Liver (tissue), 9 donors: Measurements from ENCODE around the gene HOXC11. TPM values are rescaled to one million over a fixed set of nuclear protein-coding genes. Genes with fewer than 3 reads are reported as not detected.

Source experiments
- DNase-seq: peaks from one replicate; pipeline ENCODE4 v3.0.0-alpha.2; 2017; ENCODE audit warnings: low spot score
- H3K27ac ChIP-seq, 2 donors: one replicate each; pipeline ENCODE4 v1.7.0; 2013; ENCODE audit warnings: inconsistent platforms in 2 of 2, low read length in 2 of 2, control low read depth in 1 of 2, low read depth in 1 of 2, mild to moderate bottlenecking in 1 of 2
- H3K27me3 ChIP-seq, 4 donors: one replicate each; pipeline versions ENCODE4 v1.6.1 to v1.7.0; 2013; ENCODE audit warnings: low read length in 3 of 4, inconsistent platforms in 1 of 4, mild to moderate bottlenecking in 1 of 4, moderate library complexity in 1 of 4; ENCODE audit not compliant: control insufficient read depth in 4 of 4, insufficient read depth in 4 of 4
- H3K36me3 ChIP-seq, 4 donors: one replicate each; pipeline versions ENCODE4 v1.6.1 to v1.7.0; 2013; ENCODE audit warnings: low read length in 3 of 4, mild to moderate bottlenecking in 3 of 4, low read depth in 1 of 4, moderate library complexity in 1 of 4; ENCODE audit not compliant: control insufficient read depth in 4 of 4, insufficient read depth in 3 of 4
- H3K4me1 ChIP-seq, 4 donors: one replicate each; pipeline versions ENCODE4 v1.6.1 to v1.7.0; 2013; ENCODE audit warnings: low read length in 3 of 4, mild to moderate bottlenecking in 3 of 4, moderate library complexity in 1 of 4; ENCODE audit not compliant: control insufficient read depth in 4 of 4, insufficient read depth in 4 of 4
- H3K4me3 ChIP-seq, 3 donors: one replicate each; pipeline versions ENCODE4 v1.6.1 to v1.7.0; 2013; ENCODE audit warnings: low read length in 3 of 3, control low read depth in 1 of 3, low read depth in 1 of 3, mild to moderate bottlenecking in 1 of 3
- H3K9ac ChIP-seq, 2 donors: one replicate each; pipeline ENCODE4 v1.7.0; 2013; ENCODE audit warnings: low read length in 2 of 2, mild to moderate bottlenecking in 2 of 2, moderate library complexity in 2 of 2, control low read depth in 1 of 2, low read depth in 1 of 2
- H3K9me3 ChIP-seq, 4 donors: one replicate each; pipeline versions ENCODE4 v1.6.1 to v1.7.0; 2013; ENCODE audit warnings: low read length in 3 of 4; ENCODE audit not compliant: control insufficient read depth in 4 of 4
- EGR1 ChIP-seq, 2 donors: IDR thresholded peaks; 2 replicates each; pipeline ENCODE4 v1.6.1; 2016 to 2018; ENCODE audit warnings: antibody characterized with exemption in 2 of 2, low read depth in 2 of 2
- FOXA1 ChIP-seq: IDR thresholded peaks from 2 replicates; pipeline ENCODE4 v1.6.1; 2016; ENCODE audit warnings: antibody characterized with exemption
- FOXA2 ChIP-seq: IDR thresholded peaks from 2 replicates; pipeline ENCODE4 v1.6.1; 2016; ENCODE audit warnings: antibody characterized with exemption
- GABPA ChIP-seq, 2 donors: IDR thresholded peaks in 1 of 2; conservative IDR thresholded peaks in 1 of 2; 2 replicates each; pipeline ENCODE4 v1.6.1; 2016; ENCODE audit warnings: antibody characterized with exemption in 2 of 2, mild to moderate bottlenecking in 1 of 2, moderate library complexity in 1 of 2
- HNF4A ChIP-seq, 2 donors: conservative IDR thresholded peaks; 2 replicates each; pipeline ENCODE4 v1.6.1; 2016; ENCODE audit warnings: antibody characterized with exemption in 2 of 2, mild to moderate bottlenecking in 2 of 2
- HNF4G ChIP-seq: IDR thresholded peaks from 2 replicates; pipeline ENCODE4 v1.6.1; 2016; ENCODE audit warnings: antibody characterized with exemption
- JUND ChIP-seq, 2 donors: IDR thresholded peaks; 2 replicates each; pipeline ENCODE4 v1.6.1; 2016; ENCODE audit warnings: antibody characterized with exemption in 2 of 2
- RAD21 ChIP-seq, 2 donors: IDR thresholded peaks; 2 replicates each; pipeline ENCODE4 v1.6.1; 2016; ENCODE audit warnings: antibody characterized with exemption in 2 of 2, mild to moderate bottlenecking in 2 of 2
- RXRA ChIP-seq, 2 donors: IDR thresholded peaks; 2 replicates each; pipeline ENCODE4 v1.6.1; 2017 to 2018; ENCODE audit warnings: antibody characterized with exemption in 2 of 2, mild to moderate bottlenecking in 1 of 2
- SP1 ChIP-seq: IDR thresholded peaks from 2 replicates; pipeline ENCODE4 v1.6.1; 2018; ENCODE audit warnings: antibody characterized with exemption, mild to moderate bottlenecking
- WGBS: extraction: QIAGEN DNeasy Blood & Tissue Kit; methylation state at CpG from one replicate; pipeline ENCODE4 v1.1.7; 2013; 5-methylcytosine and 5-hydroxymethylcytosine counted together
- polyA plus RNA-seq, 2 donors: library from polyadenylated mRNA; stranded (reverse) in 1 of 2; unstranded in 1 of 2; fragments of 200-250 nt in 1 of 2; fragments of >200 nt in 1 of 2; fragmentation: Nextera tagmentation in 1 of 2; extraction: Ambion mirVana in 1 of 2; gene quantifications; one replicate each; pipeline versions ENCODE4 v1.2.1 to v1.2.3, GENCODE V29; 2013 to 2015
- total RNA-seq, 2 donors: library from RNA; depleted of rRNA; stranded (reverse); fragments of >200 nt; gene quantifications; one replicate each; pipeline ENCODE4 v1.2.3, GENCODE V29; 2014
- TF ChIP-seq, protein P1 (sequence below): fragments of 150-350 bp; IDR thresholded peaks from 2 replicates; pipeline ENCODE4 v1.5.1; 2017; ENCODE audit warnings: improper control_type of control experiment, low read depth, low read length; ENCODE audit not compliant: missing input control
- TF ChIP-seq, protein P2 (sequence below): IDR thresholded peaks from 2 replicates; pipeline ENCODE4 v1.6.1; 2016; ENCODE audit warnings: antibody characterized with exemption, mild to moderate bottlenecking
- TF ChIP-seq, protein P3 (sequence below): IDR thresholded peaks from 2 replicates; pipeline ENCODE4 v1.6.1; 2016; ENCODE audit warnings: antibody characterized with exemption
- TF ChIP-seq, protein P4 (sequence below): IDR thresholded peaks from 2 replicates; pipeline ENCODE4 v1.6.1; 2016; ENCODE audit warnings: antibody characterized with exemption
- donor health status: healthy.
- donor health status: healthy.
- donor health status: healthy.
- donor health status: healthy.
- donor health status: healthy.

HOXC11 gene
- total and polyA plus RNA-seq, 4 donors, result not detected

DNA sequence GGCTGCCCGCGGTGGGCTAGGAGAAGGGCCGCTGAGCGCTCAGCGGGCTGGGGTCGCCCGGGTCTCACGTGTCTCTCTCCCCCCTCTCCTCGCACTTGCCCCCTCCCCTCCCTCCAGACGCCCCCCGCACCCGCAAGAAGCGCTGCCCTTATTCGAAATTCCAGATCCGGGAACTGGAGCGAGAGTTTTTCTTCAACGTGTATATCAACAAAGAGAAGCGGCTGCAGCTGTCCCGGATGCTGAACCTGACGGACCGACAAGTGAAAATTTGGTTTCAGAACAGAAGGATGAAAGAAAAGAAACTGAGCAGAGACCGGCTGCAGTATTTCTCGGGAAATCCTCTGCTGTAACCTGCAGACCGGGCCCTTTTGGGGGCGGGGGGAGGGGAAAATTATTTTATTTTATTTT lies 2.1 kb downstream of the HOXC11 start (continued):
- TF ChIP-seq, protein P1, sequence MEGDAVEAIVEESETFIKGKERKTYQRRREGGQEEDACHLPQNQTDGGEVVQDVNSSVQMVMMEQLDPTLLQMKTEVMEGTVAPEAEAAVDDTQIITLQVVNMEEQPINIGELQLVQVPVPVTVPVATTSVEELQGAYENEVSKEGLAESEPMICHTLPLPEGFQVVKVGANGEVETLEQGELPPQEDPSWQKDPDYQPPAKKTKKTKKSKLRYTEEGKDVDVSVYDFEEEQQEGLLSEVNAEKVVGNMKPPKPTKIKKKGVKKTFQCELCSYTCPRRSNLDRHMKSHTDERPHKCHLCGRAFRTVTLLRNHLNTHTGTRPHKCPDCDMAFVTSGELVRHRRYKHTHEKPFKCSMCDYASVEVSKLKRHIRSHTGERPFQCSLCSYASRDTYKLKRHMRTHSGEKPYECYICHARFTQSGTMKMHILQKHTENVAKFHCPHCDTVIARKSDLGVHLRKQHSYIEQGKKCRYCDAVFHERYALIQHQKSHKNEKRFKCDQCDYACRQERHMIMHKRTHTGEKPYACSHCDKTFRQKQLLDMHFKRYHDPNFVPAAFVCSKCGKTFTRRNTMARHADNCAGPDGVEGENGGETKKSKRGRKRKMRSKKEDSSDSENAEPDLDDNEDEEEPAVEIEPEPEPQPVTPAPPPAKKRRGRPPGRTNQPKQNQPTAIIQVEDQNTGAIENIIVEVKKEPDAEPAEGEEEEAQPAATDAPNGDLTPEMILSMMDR, result no peak

DNA sequence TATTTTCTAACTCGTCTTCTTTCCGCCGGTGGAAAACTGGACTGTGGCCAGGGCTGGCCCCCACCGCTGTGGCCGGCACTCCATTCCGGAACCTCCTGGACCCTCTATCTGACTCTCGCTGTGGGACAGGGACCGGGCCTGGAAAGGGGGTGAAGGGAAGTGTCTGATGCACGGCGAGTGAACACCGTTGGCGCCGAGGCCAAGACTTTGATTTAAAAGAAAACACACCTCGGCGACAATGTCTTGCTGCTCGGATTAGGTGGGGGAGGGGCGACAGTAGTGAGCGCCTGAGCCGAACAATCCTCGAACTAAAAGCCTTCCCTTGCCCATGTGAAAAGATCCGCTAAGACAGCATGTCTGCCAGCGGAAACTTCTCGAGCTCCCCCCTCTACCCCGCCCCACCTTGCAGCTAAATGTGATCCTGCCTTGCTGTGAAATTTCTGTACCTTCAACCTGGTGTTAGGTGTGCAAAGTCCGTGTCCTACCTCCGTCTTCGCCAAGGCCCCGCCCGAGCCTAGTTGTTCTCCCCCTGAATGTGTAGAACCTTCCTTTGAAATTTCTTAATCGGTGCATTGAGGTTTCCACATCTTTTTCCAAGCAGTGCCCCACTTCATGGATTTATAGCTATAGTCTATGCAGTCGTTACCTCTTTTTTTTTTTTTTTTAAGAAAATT lies 2.7 kb downstream of the HOXC11 start:
- no peak for DNase-seq
- H3K4me1 ChIP-seq, result peaks cover 0 to 10% (median 4%) of the 10 kb centered on the region in 4 donors
- no peaks in the 10 kb centered on the region for H3K36me3 ChIP-seq
- TF ChIP-seq FOXA1 (no peak), HNF4G (no peak), HNF4A (conservative IDR thresholded peaks at IDR 0.05) (no peak), JUND (IDR thresholded peaks at IDR 0.05) (no peak), EGR1 (IDR thresholded peaks at IDR 0.05; ENCODE audit: low read depth in 2 of 2) (no peak), SP1 (no peak), GABPA (IDR thresholded peaks at IDR 0.05 in 1 of 2, conservative IDR thresholded peaks at IDR 0.05 in 1 of 2) (no peak), RAD21 (IDR thresholded peaks at IDR 0.05) (no peak), FOXA2 (no peak), RXRA (IDR thresholded peaks at IDR 0.05) (no peak)
- TF ChIP-seq, protein P2, sequence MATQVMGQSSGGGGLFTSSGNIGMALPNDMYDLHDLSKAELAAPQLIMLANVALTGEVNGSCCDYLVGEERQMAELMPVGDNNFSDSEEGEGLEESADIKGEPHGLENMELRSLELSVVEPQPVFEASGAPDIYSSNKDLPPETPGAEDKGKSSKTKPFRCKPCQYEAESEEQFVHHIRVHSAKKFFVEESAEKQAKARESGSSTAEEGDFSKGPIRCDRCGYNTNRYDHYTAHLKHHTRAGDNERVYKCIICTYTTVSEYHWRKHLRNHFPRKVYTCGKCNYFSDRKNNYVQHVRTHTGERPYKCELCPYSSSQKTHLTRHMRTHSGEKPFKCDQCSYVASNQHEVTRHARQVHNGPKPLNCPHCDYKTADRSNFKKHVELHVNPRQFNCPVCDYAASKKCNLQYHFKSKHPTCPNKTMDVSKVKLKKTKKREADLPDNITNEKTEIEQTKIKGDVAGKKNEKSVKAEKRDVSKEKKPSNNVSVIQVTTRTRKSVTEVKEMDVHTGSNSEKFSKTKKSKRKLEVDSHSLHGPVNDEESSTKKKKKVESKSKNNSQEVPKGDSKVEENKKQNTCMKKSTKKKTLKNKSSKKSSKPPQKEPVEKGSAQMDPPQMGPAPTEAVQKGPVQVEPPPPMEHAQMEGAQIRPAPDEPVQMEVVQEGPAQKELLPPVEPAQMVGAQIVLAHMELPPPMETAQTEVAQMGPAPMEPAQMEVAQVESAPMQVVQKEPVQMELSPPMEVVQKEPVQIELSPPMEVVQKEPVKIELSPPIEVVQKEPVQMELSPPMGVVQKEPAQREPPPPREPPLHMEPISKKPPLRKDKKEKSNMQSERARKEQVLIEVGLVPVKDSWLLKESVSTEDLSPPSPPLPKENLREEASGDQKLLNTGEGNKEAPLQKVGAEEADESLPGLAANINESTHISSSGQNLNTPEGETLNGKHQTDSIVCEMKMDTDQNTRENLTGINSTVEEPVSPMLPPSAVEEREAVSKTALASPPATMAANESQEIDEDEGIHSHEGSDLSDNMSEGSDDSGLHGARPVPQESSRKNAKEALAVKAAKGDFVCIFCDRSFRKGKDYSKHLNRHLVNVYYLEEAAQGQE, result no peak
- TF ChIP-seq, protein P3, sequence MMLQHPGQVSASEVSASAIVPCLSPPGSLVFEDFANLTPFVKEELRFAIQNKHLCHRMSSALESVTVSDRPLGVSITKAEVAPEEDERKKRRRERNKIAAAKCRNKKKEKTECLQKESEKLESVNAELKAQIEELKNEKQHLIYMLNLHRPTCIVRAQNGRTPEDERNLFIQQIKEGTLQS, result no peak
- TF ChIP-seq, protein P1, result no peak
- TF ChIP-seq, protein P4, sequence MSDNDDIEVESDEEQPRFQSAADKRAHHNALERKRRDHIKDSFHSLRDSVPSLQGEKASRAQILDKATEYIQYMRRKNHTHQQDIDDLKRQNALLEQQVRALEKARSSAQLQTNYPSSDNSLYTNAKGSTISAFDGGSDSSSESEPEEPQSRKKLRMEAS, result no peak
- H3K27me3 ChIP-seq, result peaks cover 5 to 42% (median 30%) of the 10 kb centered on the region in 4 donors
- no peak overlapping the region for H3K27ac ChIP-seq
- no peak overlapping the region for H3K9ac ChIP-seq
- no peaks in the 10 kb centered on the region for H3K9me3 ChIP-seq
- whole genome bisulfite sequencing, result 12% methylated on average over 31 of the region's 31 CpGs
- H3K4me3 ChIP-seq, result no peak overlapping the region
